Panc1 (cell line): ENCODE measurements around the gene ADAMTS13.

Experiments used
- CTCF ChIP-seq: fragments of 450-650 bp; IDR thresholded peaks from 2 replicates; pipeline ENCODE4 v1.5.1; 2017; ENCODE audit warnings: mild to moderate bottlenecking
- POLR2AphosphoS5 ChIP-seq: IDR thresholded peaks from 2 replicates; pipeline ENCODE4 v1.6.1; 2012; ENCODE audit warnings: mild to moderate bottlenecking, low read depth, low read length, moderate library complexity
- SIN3A ChIP-seq: IDR thresholded peaks from 2 replicates; pipeline ENCODE4 v1.6.1; 2012; ENCODE audit warnings: low read depth, mild to moderate bottlenecking, low read length, moderate library complexity, borderline replicate concordance; ENCODE audit not compliant: insufficient read depth
- TCF7L2 ChIP-seq: IDR thresholded peaks from 2 replicates; pipeline ENCODE4 v1.6.1; 2011; ENCODE audit warnings: mild to moderate bottlenecking, low read depth, low read length, inconsistent platforms
- TF ChIP-seq, protein P1 (sequence below), 2 experiments: IDR thresholded peaks; 2 replicates each; pipeline ENCODE4 v1.6.1; 2011 to 2012; ENCODE audit warnings: low read depth in 2 of 2, control low read depth in 1 of 2, low read length in 1 of 2, mild to moderate bottlenecking in 1 of 2, moderate library complexity in 1 of 2; ENCODE audit not compliant: insufficient read depth in 1 of 2

DNA sequence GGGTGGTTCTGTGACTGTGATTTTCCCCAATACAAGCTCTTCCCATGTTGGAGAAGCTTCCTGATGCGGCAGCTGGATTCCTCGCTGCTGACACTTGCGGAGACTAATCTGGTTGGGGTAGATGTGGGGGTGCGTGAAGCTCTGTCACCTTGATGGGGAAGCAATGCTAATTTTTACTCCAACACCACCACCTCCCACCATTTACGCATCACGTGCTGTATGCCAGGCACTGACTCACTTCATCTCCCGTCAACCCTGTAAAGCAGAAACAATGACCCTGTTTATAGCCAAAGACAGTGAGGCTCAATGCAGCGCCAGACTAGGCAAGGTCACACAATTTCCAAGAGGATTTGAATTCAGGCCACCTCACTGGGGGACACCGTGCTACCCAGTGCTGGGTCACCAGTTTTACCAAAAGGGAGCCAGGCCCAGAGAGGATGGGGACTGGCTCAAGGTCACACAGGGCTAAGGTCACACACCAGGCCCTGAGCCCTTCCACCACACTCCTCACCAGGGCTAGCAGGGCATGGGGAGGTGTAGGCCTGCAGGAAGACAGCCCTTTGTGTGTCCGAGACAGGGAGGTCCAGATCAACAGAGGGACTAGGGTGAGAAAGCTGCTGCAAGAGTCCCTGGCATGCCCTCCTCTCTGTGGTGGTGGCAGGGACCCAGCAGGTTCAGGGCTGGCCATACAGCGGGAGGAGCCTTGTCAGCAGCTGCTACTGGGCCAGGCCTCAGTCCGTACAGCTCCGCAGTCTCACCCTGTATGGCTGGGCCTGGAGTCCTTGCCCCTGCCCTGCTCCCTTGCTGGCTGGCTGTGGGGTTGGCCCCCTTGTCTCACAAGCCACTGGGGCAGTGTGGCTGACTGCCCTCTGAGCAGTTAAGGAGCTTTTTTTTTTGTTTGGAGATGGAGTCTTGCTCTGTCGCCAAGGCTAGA is 42.7 kb upstream of the ADAMTS13 start:
- TF ChIP-seq CTCF, result no peak
- TF ChIP-seq, protein P1, sequence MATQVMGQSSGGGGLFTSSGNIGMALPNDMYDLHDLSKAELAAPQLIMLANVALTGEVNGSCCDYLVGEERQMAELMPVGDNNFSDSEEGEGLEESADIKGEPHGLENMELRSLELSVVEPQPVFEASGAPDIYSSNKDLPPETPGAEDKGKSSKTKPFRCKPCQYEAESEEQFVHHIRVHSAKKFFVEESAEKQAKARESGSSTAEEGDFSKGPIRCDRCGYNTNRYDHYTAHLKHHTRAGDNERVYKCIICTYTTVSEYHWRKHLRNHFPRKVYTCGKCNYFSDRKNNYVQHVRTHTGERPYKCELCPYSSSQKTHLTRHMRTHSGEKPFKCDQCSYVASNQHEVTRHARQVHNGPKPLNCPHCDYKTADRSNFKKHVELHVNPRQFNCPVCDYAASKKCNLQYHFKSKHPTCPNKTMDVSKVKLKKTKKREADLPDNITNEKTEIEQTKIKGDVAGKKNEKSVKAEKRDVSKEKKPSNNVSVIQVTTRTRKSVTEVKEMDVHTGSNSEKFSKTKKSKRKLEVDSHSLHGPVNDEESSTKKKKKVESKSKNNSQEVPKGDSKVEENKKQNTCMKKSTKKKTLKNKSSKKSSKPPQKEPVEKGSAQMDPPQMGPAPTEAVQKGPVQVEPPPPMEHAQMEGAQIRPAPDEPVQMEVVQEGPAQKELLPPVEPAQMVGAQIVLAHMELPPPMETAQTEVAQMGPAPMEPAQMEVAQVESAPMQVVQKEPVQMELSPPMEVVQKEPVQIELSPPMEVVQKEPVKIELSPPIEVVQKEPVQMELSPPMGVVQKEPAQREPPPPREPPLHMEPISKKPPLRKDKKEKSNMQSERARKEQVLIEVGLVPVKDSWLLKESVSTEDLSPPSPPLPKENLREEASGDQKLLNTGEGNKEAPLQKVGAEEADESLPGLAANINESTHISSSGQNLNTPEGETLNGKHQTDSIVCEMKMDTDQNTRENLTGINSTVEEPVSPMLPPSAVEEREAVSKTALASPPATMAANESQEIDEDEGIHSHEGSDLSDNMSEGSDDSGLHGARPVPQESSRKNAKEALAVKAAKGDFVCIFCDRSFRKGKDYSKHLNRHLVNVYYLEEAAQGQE (IDR thresholded peaks at IDR 0.05; ENCODE audit: insufficient read depth in 1 of 2, low read depth in 2 of 2, low read length in 1 of 2), result no peak
- no peak for TF ChIP-seq SIN3A
- no peak for TF ChIP-seq POLR2AphosphoS5
- TF ChIP-seq TCF7L2, result no peak
